Retina (tissue), 1 donor: ENCODE results near the gene BUD31.
"Not testable (repeated sequence)": the region's sequence is repeated elsewhere in the genome, so short reads cannot be mapped to it uniquely, and the experiment has no call there.

ENCODE experiments used
- DNase-seq: peaks from one replicate; pipeline ENCODE4 v3.0.0-alpha.2; 2016

The BUD31 gene

GRCh38 chr7:99402854-99403253 lies 5.9 kb upstream of the BUD31 start:
- DNase-seq: no peak

- DNase-seq: no peak
Observed at GRCh38 chr7:99403764-99404163, 5.0 kb upstream of the BUD31 start.

- DNase-seq: no peak
Observed at GRCh38 chr7:99404235-99404976, 4.4 kb upstream of the BUD31 start.

- DNase-seq: no peak
Observed at GRCh38 chr7:99404977-99405320, 3.8 kb upstream of the BUD31 start.

GRCh38 chr7:99406557-99406956 lies 2.2 kb upstream of the BUD31 start:
- no peak for DNase-seq

GRCh38 chr7:99407872-99408378 lies 844 bp upstream of the BUD31 start:
- no peak for DNase-seq

- DNase-seq: no peak
Observed at GRCh38 chr7:99409192-99409572, 413 bp downstream of the BUD31 start.

GRCh38 chr7:99409806-99410205 lies 1.0 kb downstream of the BUD31 start:
- no peak for DNase-seq

GRCh38 chr7:99410635-99411034 lies 1.9 kb downstream of the BUD31 start:
- no peak for DNase-seq

GRCh38 chr7:99415513-99416127 lies 6.9 kb downstream of the BUD31 start:
- not testable (repeated sequence) for DNase-seq

GRCh38 chr7:99418260-99418659 lies 9.5 kb downstream of the BUD31 start:
- no peak for DNase-seq

GRCh38 chr7:99419323-99420021 lies 10.7 kb downstream of the BUD31 start:
- DNase-seq: no peak

GRCh38 chr7:99420213-99420612 lies 11.4 kb downstream of the BUD31 start:
- DNase-seq: no peak

- DNase-seq: no peak
Observed at GRCh38 chr7:99420986-99421385, 12.2 kb downstream of the BUD31 start.

- DNase-seq: no peak
Observed at GRCh38 chr7:99422186-99422585, 13.4 kb downstream of the BUD31 start.

- DNase-seq: no peak
Observed at GRCh38 chr7:99422625-99423024, 13.9 kb downstream of the BUD31 start.

- DNase-seq: no peak
Observed at GRCh38 chr7:99424932-99425730, 16.4 kb downstream of the BUD31 start.

GRCh38 chr7:99428972-99429566 lies 20.3 kb downstream of the BUD31 start:
- DNase-seq: no peak

- no peak for DNase-seq
Observed at GRCh38 chr7:99429756-99430155, 21.0 kb downstream of the BUD31 start.

- DNase-seq: not testable (repeated sequence)
Observed at GRCh38 chr7:99431756-99432540, 23.2 kb downstream of the BUD31 start.

- DNase-seq: no peak
Observed at GRCh38 chr7:99433158-99433557, 24.4 kb downstream of the BUD31 start.
